ENCODE results near the gene PCMT1.
"Not testable (repeated sequence)": the region's sequence is repeated elsewhere in the genome, so short reads cannot be mapped to it uniquely, and the experiment has no call there.

The PCMT1 gene

GRCh38 chr6:149751239-149751638 is 1.7 kb downstream of the PCMT1 start:
- no peak for DNase-seq

GRCh38 chr6:149751920-149752319 is 2.4 kb downstream of the PCMT1 start:
- not testable (repeated sequence) for DNase-seq

- DNase-seq, result peak in 1 of 2 donors; percentile 71
Measured at GRCh38 chr6:149752600-149753373, 3.2 kb downstream of the PCMT1 start.

- not testable (repeated sequence) for DNase-seq
Measured at GRCh38 chr6:149753374-149753637, 3.8 kb downstream of the PCMT1 start.

- peak in 1 of 2 donors; percentile 40 for DNase-seq
Measured at GRCh38 chr6:149754548-149754947, 5.0 kb downstream of the PCMT1 start.

- DNase-seq, result peak; percentile 25 to 46
Measured at GRCh38 chr6:149755300-149756260, 6.0 kb downstream of the PCMT1 start.

GRCh38 chr6:149756261-149756636 is 6.7 kb downstream of the PCMT1 start:
- DNase-seq, result no peak

- peak; percentile 1 to 66 for DNase-seq
Measured at GRCh38 chr6:149761438-149761837, 11.9 kb downstream of the PCMT1 start.

- no peak for DNase-seq
Measured at GRCh38 chr6:149763866-149764265, 14.3 kb downstream of the PCMT1 start.

- peak; percentile 35 to 75 for DNase-seq
Measured at GRCh38 chr6:149766156-149766769, 16.7 kb downstream of the PCMT1 start.

GRCh38 chr6:149769676-149770075 is 20.1 kb downstream of the PCMT1 start:
- no peak for DNase-seq

- DNase-seq, result no peak
Measured at GRCh38 chr6:149771185-149771584, 21.6 kb downstream of the PCMT1 start.

GRCh38 chr6:149771925-149772324 is 22.4 kb downstream of the PCMT1 start:
- DNase-seq, result no peak

- no peak for DNase-seq
Measured at GRCh38 chr6:149777624-149778023, 28.1 kb downstream of the PCMT1 start.

GRCh38 chr6:149779644-149779963 is 30.1 kb downstream of the PCMT1 start:
- DNase-seq, result no peak

- DNase-seq, result no peak
Measured at GRCh38 chr6:149781715-149782114, 32.2 kb downstream of the PCMT1 start.

- DNase-seq, result no peak
Measured at GRCh38 chr6:149782337-149782736, 32.8 kb downstream of the PCMT1 start.

- DNase-seq, result no peak
Measured at GRCh38 chr6:149783551-149783950, 34.0 kb downstream of the PCMT1 start.

- DNase-seq, result no peak
Measured at GRCh38 chr6:149806127-149806526, 56.6 kb downstream of the PCMT1 start.

- DNase-seq, result no peak
Measured at GRCh38 chr6:149809798-149810197, 60.3 kb downstream of the PCMT1 start.

- DNase-seq, result no peak
Measured at GRCh38 chr6:149813351-149813750, 63.8 kb downstream of the PCMT1 start.

- DNase-seq, result no peak
Measured at GRCh38 chr6:149815788-149816187, 66.2 kb downstream of the PCMT1 start.

GRCh38 chr6:149820506-149820905 is 71.0 kb downstream of the PCMT1 start:
- no peak for DNase-seq

GRCh38 chr6:149821492-149821891 is 72.0 kb downstream of the PCMT1 start:
- no peak for DNase-seq

Data from inflammatory macrophage (primary cell).